Colonic mucosa (tissue), 4 donors: ENCODE data around the gene CACNA1S. TPM values are rescaled to one million over a fixed set of nuclear protein-coding genes. Genes with fewer than 3 reads are reported as not detected.

ENCODE experiments used
- DNase-seq: peaks from one replicate; pipeline ENCODE4 v3.0.0-alpha.2; 2020
- H3K27ac ChIP-seq: fragments of 200-600 bp; one replicate; pipeline ENCODE4 v1.8.0; 2021
- H3K27me3 ChIP-seq: fragments of 200-600 bp; one replicate; pipeline ENCODE4 v1.8.0; 2021
- H3K36me3 ChIP-seq: fragments of 200-600 bp; one replicate; pipeline ENCODE4 v1.8.0; 2021
- H3K4me1 ChIP-seq: fragments of 200-600 bp; one replicate; pipeline ENCODE4 v1.8.0; 2021; ENCODE audit warnings: mild to moderate bottlenecking
- H3K4me3 ChIP-seq: fragments of 200-600 bp; one replicate; pipeline ENCODE4 v1.8.0; 2021
- H3K9ac ChIP-seq, 2 donors: one replicate each; pipeline ENCODE4 v1.7.0; 2013; ENCODE audit warnings: control low read depth in 2 of 2, low read depth in 2 of 2, low read length in 2 of 2
- H3K9me3 ChIP-seq: fragments of 200-600 bp; one replicate; pipeline ENCODE4 v1.8.0; 2021
- CTCF ChIP-seq: fragments of 200-600 bp; IDR thresholded peaks from one replicate; pipeline ENCODE4 v1.8.0; 2022; ENCODE audit warnings: antibody characterized with exemption, mild to moderate bottlenecking
- intact Hi-C: fragments of 100-400 bp; cut with DNase I; formaldehyde crosslinking; loops from one replicate; pipeline ENCODE4 v1.14.1; 2022
- total RNA-seq, 2 donors: library from RNA; stranded (reverse); fragmentation: NEBNext Ultra II Directional in 1 of 2; extraction: Animal tissue kit (Norgen Biotek cat#: 25700) in 1 of 2; gene quantifications; one replicate each; pipeline ENCODE4 v1.2.1, GENCODE V29; 2021
- donor health status: healthy.
- donor health status: DM: no; HTN: no; CAD: no.
- donor health status: DM: no; HTN: no; CAD: no.

Gene CACNA1S
- total RNA-seq, 2 donors from 2014 or later: not detected

GRCh38 chr1:201008666-201009360 is 103.4 kb downstream of the CACNA1S start:
- Histone ChIP-seq H3K4me1 (peaks cover 5% of the 10 kb centered on the region), H3K27ac (no peak overlapping the region), H3K27me3 (no peaks in the 10 kb centered on the region), H3K36me3 (no peaks in the 10 kb centered on the region), H3K9me3 (no peaks in the 10 kb centered on the region), H3K4me3 (no peak overlapping the region), H3K9ac (no peak overlapping the region)
- intact Hi-C loops: no loop called here
- TF ChIP-seq CTCF: no peak
- DNase-seq: no peak

- Histone ChIP-seq H3K4me3 (no peak overlapping the region), H3K9ac (no peak overlapping the region), H3K27me3 (no peaks in the 10 kb centered on the region), H3K9me3 (no peaks in the 10 kb centered on the region), H3K36me3 (no peaks in the 10 kb centered on the region), H3K4me1 (no peaks in the 10 kb centered on the region), H3K27ac (no peak overlapping the region)
- no peak for TF ChIP-seq CTCF
- no peak for DNase-seq
- intact Hi-C loops: no loop called here
Observed at GRCh38 chr1:201007481-201007880, 104.7 kb downstream of the CACNA1S start.

GRCh38 chr1:201006450-201006849 is 105.8 kb downstream of the CACNA1S start:
- H3K9me3 ChIP-seq: no peaks in the 10 kb centered on the region
- TF ChIP-seq CTCF: no peak
- H3K36me3 ChIP-seq: no peaks in the 10 kb centered on the region
- DNase-seq: no peak
- no peak overlapping the region for H3K4me3 ChIP-seq
- H3K27me3 ChIP-seq: no peaks in the 10 kb centered on the region
- intact Hi-C loops: no loop called here
- no peak overlapping the region for H3K9ac ChIP-seq
- H3K4me1 ChIP-seq: no peaks in the 10 kb centered on the region
- H3K27ac ChIP-seq: no peak overlapping the region

GRCh38 chr1:201004732-201005131 is 107.5 kb downstream of the CACNA1S start:
- Histone ChIP-seq H3K4me3 (no peak overlapping the region), H3K27ac (no peak overlapping the region), H3K27me3 (no peaks in the 10 kb centered on the region), H3K9ac (no peak overlapping the region), H3K9me3 (no peaks in the 10 kb centered on the region), H3K36me3 (no peaks in the 10 kb centered on the region), H3K4me1 (no peaks in the 10 kb centered on the region)
- no peak for TF ChIP-seq CTCF
- DNase-seq: no peak
- intact Hi-C loops: no loop called here

GRCh38 chr1:201004154-201004553 is 108.1 kb downstream of the CACNA1S start:
- intact Hi-C loops: no loop called here
- Histone ChIP-seq H3K4me1 (no peaks in the 10 kb centered on the region), H3K4me3 (no peak overlapping the region), H3K27me3 (no peaks in the 10 kb centered on the region), H3K9me3 (no peaks in the 10 kb centered on the region), H3K9ac (no peak overlapping the region), H3K36me3 (no peaks in the 10 kb centered on the region), H3K27ac (no peak overlapping the region)
- TF ChIP-seq CTCF: no peak
- DNase-seq: no peak
